Renal cortex interstitium (tissue), 15 donors: Measurements from ENCODE around the gene PSMD11. TPM values are rescaled to one million over a fixed set of nuclear protein-coding genes. Genes with fewer than 3 reads are reported as not detected.
"Not testable (repeated sequence)": the region's sequence is repeated elsewhere in the genome, so short reads cannot be mapped to it uniquely, and the experiment has no call there.

Source experiments
- DNase-seq, 11 donors: peaks; one replicate each; pipeline ENCODE4 v3.0.0-alpha.2; 2013; ENCODE audit warnings: low read depth in 9 of 11, low spot score in 4 of 11; ENCODE audit errors: extremely low read depth in 1 of 11
- long read RNA-seq, 16 experiments: transcript quantifications; one replicate each; lab custom pipeline, GENCODE V29; 2026
- polyA plus RNA-seq, 3 donors: library from polyadenylated mRNA; unstranded; fragments of 120-200 nt; gene quantifications; one replicate each; pipeline ENCODE4 v1.2.1, GENCODE V29; 2013; ENCODE audit not compliant: insufficient read length in 3 of 3

PSMD11 gene
- polyA plus RNA-seq = 100 to 1,000 TPM in 1 of 3 donors, 10 to 100 TPM in 2; 96.2 to 107 (median 99.3) TPM
- long read RNA-seq, donor 1, full-length matches to known transcripts = 22 of 28 reads
- long read RNA-seq, donor 1, partial matches to known transcripts = 6 of 28 reads
- long read RNA-seq, donor 1, other reads (novel, unspliced or antisense) = 0 of 28 reads
- long read RNA-seq, donor 2, full-length matches to known transcripts = 32 of 32 reads
- long read RNA-seq, donor 2, partial matches to known transcripts = 0 of 32 reads
- long read RNA-seq, donor 2, other reads (novel, unspliced or antisense) = 0 of 32 reads
- long read RNA-seq, donor 3, full-length matches to known transcripts = 36 of 36 reads
- long read RNA-seq, donor 3, partial matches to known transcripts = 0 of 36 reads
- long read RNA-seq, donor 3, other reads (novel, unspliced or antisense) = 0 of 36 reads
- long read RNA-seq, donor 4, full-length matches to known transcripts = 21 of 21 reads
- long read RNA-seq, donor 4, partial matches to known transcripts = 0 of 21 reads
- long read RNA-seq, donor 4, other reads (novel, unspliced or antisense) = 0 of 21 reads
- long read RNA-seq, donor 5 = 0 reads
- long read RNA-seq, donor 6, full-length matches to known transcripts = 17 of 17 reads
- long read RNA-seq, donor 6, partial matches to known transcripts = 0 of 17 reads
- long read RNA-seq, donor 6, other reads (novel, unspliced or antisense) = 0 of 17 reads
- long read RNA-seq, donor 7, full-length matches to known transcripts = 22 of 29 reads
- long read RNA-seq, donor 7, partial matches to known transcripts = 7 of 29 reads
- long read RNA-seq, donor 7, other reads (novel, unspliced or antisense) = 0 of 29 reads
- long read RNA-seq, donor 8 = 0 reads
- long read RNA-seq, donor 9, full-length matches to known transcripts = 19 of 19 reads
- long read RNA-seq, donor 9, partial matches to known transcripts = 0 of 19 reads
- long read RNA-seq, donor 9, other reads (novel, unspliced or antisense) = 0 of 19 reads
- long read RNA-seq, donor 10, full-length matches to known transcripts = 22 of 28 reads
- long read RNA-seq, donor 10, partial matches to known transcripts = 6 of 28 reads
- long read RNA-seq, donor 10, other reads (novel, unspliced or antisense) = 0 of 28 reads
- long read RNA-seq, donor 11, full-length matches to known transcripts = 26 of 26 reads
- long read RNA-seq, donor 11, partial matches to known transcripts = 0 of 26 reads
- long read RNA-seq, donor 11, other reads (novel, unspliced or antisense) = 0 of 26 reads
- long read RNA-seq, donor 12, full-length matches to known transcripts = 9 of 9 reads
- long read RNA-seq, donor 12, partial matches to known transcripts = 0 of 9 reads
- long read RNA-seq, donor 12, other reads (novel, unspliced or antisense) = 0 of 9 reads
- long read RNA-seq, donor 13 = 0 reads
- long read RNA-seq, donor 14, full-length matches to known transcripts = 37 of 43 reads
- long read RNA-seq, donor 14, partial matches to known transcripts = 6 of 43 reads
- long read RNA-seq, donor 14, other reads (novel, unspliced or antisense) = 0 of 43 reads
- long read RNA-seq, donor 15, full-length matches to known transcripts = 13 of 13 reads
- long read RNA-seq, donor 15, partial matches to known transcripts = 0 of 13 reads
- long read RNA-seq, donor 15, other reads (novel, unspliced or antisense) = 0 of 13 reads
- long read RNA-seq, donor 16, full-length matches to known transcripts = 56 of 65 reads
- long read RNA-seq, donor 16, partial matches to known transcripts = 9 of 65 reads
- long read RNA-seq, donor 16, other reads (novel, unspliced or antisense) = 0 of 65 reads

DNA sequence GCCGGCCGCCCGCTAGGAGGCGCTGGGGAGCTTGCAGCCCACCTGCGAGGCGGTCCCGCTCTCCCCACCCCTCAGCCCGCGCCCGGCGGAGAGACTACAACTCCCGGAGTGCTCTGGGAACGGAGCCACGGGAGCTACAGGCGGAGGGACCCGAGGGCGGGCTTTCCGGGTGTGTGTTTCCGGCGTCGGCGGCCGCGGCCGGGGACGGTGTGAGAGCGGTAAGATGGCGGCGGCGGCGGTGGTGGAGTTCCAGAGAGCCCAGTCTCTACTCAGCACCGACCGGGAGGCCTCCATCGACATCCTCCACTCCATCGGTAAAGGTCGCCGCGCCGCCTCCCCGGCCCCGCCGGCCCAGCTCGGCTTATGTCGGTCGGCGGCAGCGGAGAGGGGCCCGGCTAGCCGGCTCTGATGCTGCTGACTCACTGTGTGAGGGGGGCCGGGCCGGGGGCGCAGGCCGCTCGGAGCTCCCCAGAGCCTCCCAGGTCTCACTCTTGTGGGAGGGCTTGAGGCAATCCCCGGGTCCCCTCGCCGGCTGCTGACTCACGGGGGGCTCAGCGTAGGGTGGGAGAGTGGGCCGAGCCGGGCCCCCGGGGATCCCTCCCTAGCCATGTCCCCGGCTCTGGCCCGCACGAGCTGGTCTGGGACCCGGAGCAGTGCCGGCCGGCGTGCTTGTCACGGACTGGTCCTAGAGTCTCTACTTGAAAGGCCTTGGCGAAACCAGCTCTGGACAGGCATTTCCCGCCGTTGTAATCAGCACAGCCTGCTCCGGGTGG lies at the start of gene PSMD11:
Gene PSMD11, plus strand, starts transcription at position 210 of the 773 bp plus-strand sequence. Its CDS starts 14 bp downstream, at position 224.
- DNase-seq = peak; percentile 89 to 98 (median 96)

DNA sequence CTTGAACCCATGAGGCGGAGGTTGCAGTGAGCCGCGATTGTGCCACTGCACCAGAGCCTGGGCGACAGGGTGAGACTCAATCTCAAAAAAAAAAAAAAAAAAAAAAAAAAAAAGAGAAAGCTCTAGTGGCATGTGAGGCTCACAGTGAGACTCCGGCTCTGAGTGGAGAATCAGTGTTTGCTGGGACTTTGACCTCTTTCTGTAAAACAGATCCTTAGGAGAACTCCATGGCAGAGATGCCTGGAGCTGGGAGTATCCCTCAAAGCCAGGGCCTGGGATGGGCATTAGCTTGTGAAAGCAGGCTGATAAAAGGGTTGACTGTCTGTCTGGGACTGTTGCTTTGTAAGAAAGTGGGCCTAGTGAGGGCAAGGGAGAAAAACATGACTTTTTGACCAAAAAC lies 48.0 kb upstream of the PSMD11 start:
- no peak for DNase-seq

DNA sequence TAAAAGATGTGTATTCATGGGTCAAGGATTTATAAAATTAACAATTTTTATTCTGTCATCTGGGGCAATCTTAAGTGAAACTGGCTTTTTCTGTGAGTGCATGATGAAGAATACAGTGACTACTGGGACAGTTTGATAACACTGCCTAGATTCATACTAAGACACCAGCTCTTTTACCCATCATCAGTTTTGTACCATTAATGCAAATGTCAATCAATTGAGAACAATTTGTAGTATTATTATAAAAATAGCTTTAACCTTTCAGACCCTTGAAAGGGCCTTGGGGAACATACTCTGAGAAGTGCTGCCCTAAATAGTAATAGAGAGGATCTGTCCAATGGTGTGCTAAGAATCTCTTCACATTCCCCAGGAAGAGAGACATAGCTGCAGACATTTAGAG lies 45.4 kb upstream of the PSMD11 start:
- no peak for DNase-seq

DNA sequence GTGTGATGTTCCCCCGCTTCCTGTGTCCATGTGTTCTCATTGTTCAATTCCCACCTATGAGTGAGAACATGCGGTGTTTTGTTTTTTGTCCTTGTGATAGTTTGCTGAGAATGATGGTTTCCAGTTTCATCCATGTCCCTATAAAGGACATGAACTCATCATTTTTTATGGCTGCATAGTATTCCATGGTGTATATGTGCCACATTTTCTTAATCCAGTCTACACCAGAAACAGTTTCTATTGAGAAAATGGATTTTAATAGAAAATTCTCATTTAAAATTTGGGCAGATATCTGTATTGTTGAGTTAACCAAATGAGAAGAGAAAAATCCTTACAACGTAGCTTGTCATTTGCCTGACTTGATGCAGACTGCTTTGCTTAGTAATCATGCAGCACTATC lies 34.2 kb upstream of the PSMD11 start:
- not testable (repeated sequence) for DNase-seq

DNA sequence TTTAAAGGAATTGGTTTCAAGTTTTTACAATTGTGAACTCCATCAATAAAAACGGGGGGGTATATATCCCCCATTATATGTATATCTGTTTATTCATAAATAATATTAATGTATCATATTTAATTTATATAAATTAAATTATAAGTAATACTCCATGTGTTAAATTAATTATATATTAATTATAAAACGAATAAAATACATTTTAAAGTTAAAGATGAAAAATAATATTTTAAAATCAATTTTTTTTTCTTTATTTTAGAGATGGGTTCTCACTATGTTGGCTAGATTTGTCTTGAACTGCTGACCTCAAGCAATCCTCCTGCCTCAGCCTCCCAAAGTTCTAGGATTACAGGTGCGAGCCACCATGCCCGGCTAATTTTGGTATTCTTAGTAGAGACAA lies 17.4 kb upstream of the PSMD11 start:
- DNase-seq = no peak

DNA sequence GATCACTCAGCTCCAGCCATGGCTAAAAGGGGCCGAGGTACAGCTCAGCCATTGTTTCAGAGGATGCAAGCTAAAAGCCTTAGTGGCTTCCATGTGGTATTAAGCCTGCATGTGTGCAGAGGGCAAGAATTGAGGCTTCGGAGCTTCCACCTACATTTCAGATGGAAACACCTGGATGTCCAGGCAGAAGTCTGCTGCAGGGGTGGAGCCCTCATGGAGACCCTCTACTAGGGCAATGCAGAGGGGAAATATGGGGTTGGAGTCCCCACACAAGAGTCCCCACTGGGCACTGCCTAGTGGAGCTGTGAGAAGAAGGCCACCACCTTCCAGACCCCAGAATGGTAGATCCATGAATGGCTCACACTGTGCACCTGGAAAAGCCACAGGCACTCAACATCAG lies 14.7 kb upstream of the PSMD11 start:
- DNase-seq = no peak

DNA sequence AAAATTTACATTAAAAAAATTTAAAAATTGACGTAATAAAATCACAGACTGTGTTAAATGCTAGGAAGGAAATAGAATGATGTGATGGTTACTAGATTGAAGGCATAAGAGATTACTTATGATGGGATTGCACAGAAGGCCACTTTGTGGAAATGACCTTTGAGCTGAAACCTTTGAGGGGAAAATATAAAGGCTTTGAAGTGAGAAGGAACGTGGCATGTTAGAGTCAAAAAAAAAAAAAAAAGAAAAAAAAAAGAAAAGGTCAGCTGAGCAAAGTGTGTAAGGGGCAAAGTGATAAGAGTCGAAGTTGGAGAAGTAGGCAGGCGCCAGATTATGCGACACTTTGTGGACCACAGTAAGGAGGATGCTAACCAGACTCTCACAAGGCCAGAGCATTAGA lies 3.6 kb upstream of the PSMD11 start:
- DNase-seq = no peak

DNA sequence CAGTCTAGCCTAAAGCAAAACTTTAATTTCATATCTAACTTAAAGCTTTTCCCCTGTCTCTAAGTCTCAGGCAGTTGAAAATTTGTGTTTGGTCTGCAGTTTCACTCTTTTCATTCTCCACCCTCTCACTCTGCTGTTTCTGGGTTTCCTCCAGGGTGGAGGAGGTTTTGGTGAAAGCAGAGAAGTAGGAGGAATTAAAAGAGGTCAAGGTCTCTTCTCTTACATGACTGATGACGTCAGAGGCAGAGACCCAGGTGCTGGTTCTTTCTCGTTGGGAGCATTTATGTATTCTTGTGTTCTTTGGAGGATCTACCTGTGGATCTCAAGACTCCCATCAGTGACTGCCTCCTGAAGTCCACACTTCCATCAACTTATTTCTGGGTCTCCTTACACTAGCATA lies 2.4 kb upstream of the PSMD11 start:
- DNase-seq = no peak

DNA sequence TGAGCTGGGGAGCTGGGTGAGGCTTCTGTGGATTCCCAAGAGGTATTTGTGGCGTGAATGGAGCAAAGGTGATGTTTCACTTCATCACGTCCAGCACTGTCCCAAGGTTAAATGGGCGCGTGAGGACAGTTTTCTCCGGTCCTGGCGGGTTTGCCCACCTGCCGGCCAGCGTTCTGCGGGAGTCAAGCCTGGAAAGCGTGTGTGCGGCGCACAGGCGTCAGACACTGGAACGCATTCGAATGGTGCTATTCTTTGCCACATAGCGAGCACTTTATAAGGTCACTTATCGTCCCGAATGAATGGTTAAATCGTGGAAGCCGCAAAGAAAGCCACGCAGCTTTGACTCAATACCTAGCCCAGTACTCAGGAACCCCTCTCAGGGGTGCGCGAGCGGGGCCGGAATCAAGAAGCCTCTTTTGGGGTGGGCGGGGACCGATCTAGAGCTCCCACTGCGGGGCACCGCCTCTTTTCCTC lies 446 bp upstream of the PSMD11 start:
- peak in 1 of 11 donors; percentile 7 for DNase-seq

DNA sequence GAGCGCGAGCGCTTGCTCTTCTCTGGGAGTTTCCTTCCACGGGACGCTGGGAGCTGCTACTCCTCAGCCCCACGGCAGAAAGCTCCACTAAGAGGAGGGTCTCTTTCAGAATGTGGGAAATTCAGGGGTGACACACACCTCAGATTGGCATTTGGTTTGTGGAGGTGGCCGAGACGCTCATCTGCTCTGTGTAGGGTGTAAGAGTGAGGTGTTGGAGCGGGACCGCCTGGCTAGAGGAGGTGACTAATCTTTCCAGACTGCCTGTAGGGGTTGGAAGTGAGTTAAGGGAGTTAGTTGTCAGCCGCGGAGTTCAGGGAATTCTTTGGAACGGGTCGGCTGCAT lies 735 bp downstream of the PSMD11 start:
- DNase-seq = peak in 2 of 11 donors; percentile 13 to 20

DNA sequence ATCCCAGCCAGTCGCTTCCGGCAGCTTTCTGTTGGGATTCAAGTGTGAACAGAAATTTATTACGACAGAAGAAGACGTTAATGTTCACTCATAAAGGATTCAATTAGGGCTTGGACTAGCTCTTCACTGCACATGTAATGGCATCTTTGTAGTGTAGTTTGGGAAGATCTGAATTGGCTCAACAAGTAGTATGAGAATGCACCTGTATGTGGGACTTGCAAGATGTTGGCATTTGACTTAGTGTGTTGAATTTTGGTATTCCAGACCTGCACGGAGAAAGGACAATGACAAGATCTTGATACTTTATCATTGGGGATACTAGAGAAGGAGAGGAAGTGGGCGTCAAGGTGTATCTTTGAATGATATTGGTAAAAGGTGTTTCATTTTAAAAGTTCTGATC lies 1.2 kb downstream of the PSMD11 start:
- no peak for DNase-seq

DNA sequence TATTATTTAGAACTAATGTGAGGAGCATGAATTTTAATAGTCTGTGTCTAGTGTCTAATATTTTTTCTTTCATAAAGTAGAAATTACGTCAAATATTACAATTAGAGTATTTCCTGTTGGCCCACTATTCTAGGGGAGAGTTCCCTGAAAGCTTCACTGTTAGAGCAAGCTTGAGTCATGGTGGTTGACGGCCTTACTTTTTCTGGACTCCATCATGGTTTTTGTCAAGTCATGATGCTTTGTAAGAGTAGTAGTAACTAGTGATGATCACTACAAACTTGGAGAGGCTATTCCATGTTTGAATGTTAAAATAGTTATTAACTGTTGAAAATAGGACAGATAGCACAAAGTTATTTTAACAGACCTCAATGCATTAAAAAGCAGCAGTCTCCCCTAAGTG lies 1.7 kb downstream of the PSMD11 start:
- no peak for DNase-seq

DNA sequence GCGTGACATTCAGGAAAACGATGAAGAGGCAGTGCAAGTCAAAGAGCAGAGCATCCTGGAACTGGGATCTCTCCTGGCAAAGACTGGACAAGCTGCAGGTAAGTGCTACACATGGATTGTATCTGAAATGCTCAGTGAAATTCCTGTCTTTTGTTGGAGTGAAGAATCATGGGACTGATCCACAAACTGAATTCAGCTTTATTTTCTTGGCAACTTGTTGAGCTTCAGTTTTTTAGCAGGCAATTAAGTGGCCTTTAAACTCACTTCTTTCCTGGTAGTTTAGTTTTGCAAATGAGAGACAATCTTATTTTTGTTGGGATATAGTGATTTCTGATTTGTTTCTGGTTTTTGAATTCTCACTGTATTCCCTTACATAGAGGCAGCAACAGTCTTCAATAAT lies 2.6 kb downstream of the PSMD11 start:
- no peak for DNase-seq

DNA sequence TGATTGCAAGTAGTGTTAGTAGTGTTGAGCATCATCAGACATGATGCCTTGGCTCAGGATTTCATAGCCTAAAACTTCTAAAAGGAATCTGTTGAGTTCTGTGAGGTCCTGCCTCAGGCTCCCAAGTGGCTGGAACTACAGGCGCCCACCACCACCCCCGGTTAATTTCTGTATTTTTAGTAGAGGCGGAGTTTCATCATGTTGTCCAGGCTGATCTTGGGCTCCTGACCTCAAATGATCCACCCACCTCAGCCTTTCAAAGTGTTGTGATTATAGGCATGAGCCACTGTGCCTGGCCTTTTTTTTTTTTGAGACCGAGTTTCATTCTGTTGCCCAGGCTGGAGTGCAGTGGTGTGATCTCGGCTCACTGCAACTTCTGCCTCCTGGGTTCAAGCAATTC lies 5.7 kb downstream of the PSMD11 start:
- no peak for DNase-seq

DNA sequence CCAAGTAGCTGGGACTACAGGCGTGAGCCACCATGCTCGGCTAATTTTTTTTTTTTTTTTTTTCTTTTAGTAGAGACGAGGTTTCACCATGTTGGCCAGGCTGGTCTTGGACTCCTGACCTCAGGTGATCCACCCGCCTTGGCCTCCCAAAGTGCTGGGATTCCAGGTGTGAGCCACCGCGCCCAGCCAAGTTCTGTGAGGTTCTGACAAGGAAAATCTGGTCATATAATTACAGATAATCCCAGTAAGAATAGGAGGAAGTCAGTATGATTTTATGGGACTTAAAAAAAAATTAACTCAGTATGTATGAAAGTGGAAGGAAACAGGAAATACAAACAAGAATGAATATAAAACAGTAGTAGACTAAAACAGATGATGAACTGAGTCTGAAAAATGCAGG lies 6.1 kb downstream of the PSMD11 start:
- DNase-seq = not testable (repeated sequence)

DNA sequence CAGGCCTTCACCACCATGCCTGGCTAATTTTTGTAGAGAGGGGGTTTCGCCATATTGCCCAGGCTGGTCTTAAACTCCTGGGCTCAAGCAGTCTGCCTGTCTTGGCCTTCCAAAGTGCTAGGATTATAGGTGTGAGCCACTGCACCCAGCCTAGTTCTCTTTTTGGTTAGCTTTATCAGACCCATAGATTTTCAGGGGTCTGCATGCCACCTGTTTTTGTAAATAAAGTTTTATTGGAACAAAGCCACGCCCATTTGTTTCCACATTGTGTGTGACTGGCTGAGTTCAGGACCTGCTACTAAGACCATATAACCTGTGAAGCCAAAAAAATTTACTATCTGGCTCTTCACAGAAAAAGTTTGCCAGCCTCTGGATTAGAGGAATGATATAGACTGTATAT lies 7.6 kb downstream of the PSMD11 start:
- no peak for DNase-seq

DNA sequence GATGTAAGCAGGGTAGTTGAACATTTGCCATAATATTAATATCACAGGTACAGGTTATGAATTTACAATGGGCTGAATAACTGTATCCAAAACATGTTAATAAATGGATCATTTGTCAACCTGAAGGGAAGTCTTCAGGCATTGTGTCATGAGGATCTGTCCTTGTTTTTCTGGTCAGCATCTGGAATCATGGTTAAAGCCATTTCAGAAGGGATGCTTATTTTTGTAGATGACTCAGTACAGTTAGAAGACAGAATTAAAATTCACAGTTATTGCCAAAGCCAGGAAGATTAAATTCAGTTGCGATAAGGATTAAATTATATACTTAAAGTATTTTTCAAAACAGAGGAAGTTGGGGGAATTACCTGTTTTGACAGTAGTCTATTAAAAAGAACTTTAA lies 8.0 kb downstream of the PSMD11 start:
- DNase-seq = no peak

DNA sequence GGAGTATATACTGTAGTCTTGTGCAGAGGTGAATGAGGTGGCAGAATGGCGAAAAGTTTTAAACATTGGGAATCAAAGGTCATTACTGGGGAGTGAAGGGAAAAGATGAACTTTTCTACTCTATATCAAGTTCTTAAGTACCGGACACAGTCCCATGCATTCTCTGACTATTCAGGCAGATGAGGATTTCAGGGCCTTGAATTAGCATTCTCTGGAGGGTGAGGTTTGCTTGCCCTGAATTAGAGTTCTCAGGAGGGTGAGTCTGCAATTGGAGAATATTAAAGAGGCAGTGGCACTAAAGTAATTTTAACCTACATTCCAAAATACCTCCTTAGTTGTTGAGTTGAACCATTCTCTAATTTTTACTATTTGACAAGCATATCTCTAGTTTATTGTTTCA lies 9.1 kb downstream of the PSMD11 start:
- no peak for DNase-seq
